Endothelial cell of umbilical vein (primary cell): ENCODE measurements around the gene RIMBP2. TPM values are rescaled to one million over a fixed set of nuclear protein-coding genes. Genes with fewer than 3 reads are reported as not detected.

Experiments
- BruUV-seq: library from RNA; stranded (reverse); fragments of 400-500 nt; replicated peaks from 2 replicates; lab custom pipeline; 2021; lab: Mats Ljungman, UMichigan
- CTCF ChIA-PET: fragments of 300-600, 350-600 bp; sonication (Branson Sonifier 250); formaldehyde crosslinking; loops from one replicate; lab custom pipeline; 2021; ENCODE audit warnings: antibody characterized with exemption, inconsistent platforms; lab: Charles Lee
- POLR2A ChIA-PET: fragments of 300-600, 350-600 bp; sonication (Branson Sonifier 250); formaldehyde crosslinking; loops from one replicate; lab custom pipeline; 2021; ENCODE audit warnings: antibody characterized with exemption, inconsistent platforms; lab: Charles Lee
- DNase-seq: peaks from one replicate; pipeline ENCODE4 v3.0.0-alpha.2; 2011; ENCODE audit warnings: low read depth, low spot score
- FAIRE-seq: peaks from 2 replicates; lab custom pipeline; 2011; peaks lifted over from hg19 to GRCh38; lab: Jason Lieb, UNC
- H2AFZ ChIP-seq: 2 replicates; pipeline ENCODE4 v1.6.0; 2012; ENCODE audit warnings: low read depth, low read length, control low read depth, inconsistent platforms
- H3K27ac ChIP-seq: 2 replicates; pipeline ENCODE4 v1.5.1; 2011; ENCODE audit warnings: low read depth, mild to moderate bottlenecking, control low read depth, low read length, moderate library complexity; ENCODE audit not compliant: insufficient read depth
- H3K27me3 ChIP-seq, 2 experiments: 2 replicates each; pipeline versions ENCODE4 v1.6.0 to v1.6.1; 2011; ENCODE audit warnings: low read length in 2 of 2, mixed read lengths in 1 of 2; ENCODE audit not compliant: control insufficient read depth in 2 of 2, insufficient read depth in 2 of 2
- H3K36me3 ChIP-seq, 2 experiments: 2 replicates in 1 of 2; 3 replicates in 1 of 2; pipeline ENCODE4 v1.5.1; 2011; ENCODE audit warnings: low read length in 2 of 2, mild to moderate bottlenecking in 1 of 2, moderate library complexity in 1 of 2; ENCODE audit not compliant: control insufficient read depth in 2 of 2, insufficient read depth in 2 of 2; ENCODE audit errors: extremely low read depth in 1 of 2
- H3K4me1 ChIP-seq: 3 replicates; pipeline ENCODE4 v1.5.1; 2011; ENCODE audit warnings: mild to moderate bottlenecking, low read length; ENCODE audit not compliant: control insufficient read depth, insufficient read depth; ENCODE audit errors: extremely low read depth
- H3K4me2 ChIP-seq: 2 replicates; pipeline ENCODE4 v1.6.1; 2011; ENCODE audit warnings: low read length, control low read depth, mixed read lengths; ENCODE audit not compliant: insufficient read depth
- H3K4me3 ChIP-seq, 3 experiments: fragments of 200-600 bp in 1 of 3; sonication (generic), shearing (Covaris generic) in 1 of 3; replicated peaks in 1 of 3; 2 replicates each; pipeline ENCODE4 v1.5.1; 2011 to 2016; ENCODE audit warnings: control low read depth in 3 of 3, low read length in 3 of 3, mild to moderate bottlenecking in 2 of 3, inconsistent platforms in 1 of 3, low read depth in 1 of 3, moderate library complexity in 1 of 3; ENCODE audit not compliant: insufficient read depth in 1 of 3
- H3K79me2 ChIP-seq: 2 replicates; pipeline ENCODE4 v1.6.0; 2012; ENCODE audit warnings: low read length, inconsistent platforms; ENCODE audit not compliant: control insufficient read depth, insufficient read depth
- H3K9ac ChIP-seq: replicated peaks from 2 replicates; pipeline ENCODE3; 2011; ENCODE audit warnings: low read length, control low read depth; ENCODE audit not compliant: insufficient read depth; ENCODE audit errors: extremely low read depth
- H3K9me1 ChIP-seq: replicated peaks from 3 replicates; pipeline ENCODE4 v1.6.0; 2011; ENCODE audit warnings: mild to moderate bottlenecking, low read length; ENCODE audit not compliant: control insufficient read depth, insufficient read depth; ENCODE audit errors: extremely low read depth
- H3K9me3 ChIP-seq: replicated peaks from 2 replicates; pipeline ENCODE4 v1.5.1; 2012; ENCODE audit warnings: low read length, inconsistent platforms; ENCODE audit not compliant: control insufficient read depth, insufficient read depth
- H4K20me1 ChIP-seq: replicated peaks from 2 replicates; pipeline ENCODE3; 2011; ENCODE audit warnings: mild to moderate bottlenecking, low read length; ENCODE audit not compliant: control insufficient read depth, insufficient read depth; ENCODE audit errors: extremely low read depth
- CTCF ChIP-seq, 2 donors: IDR thresholded peaks; 1 replicate in 1 of 2; 2 replicates in 1 of 2; pipeline ENCODE4 v1.5.1; 2011; ENCODE audit warnings: low read length in 2 of 2, mild to moderate bottlenecking in 2 of 2, moderate library complexity in 2 of 2, control low read depth in 1 of 2, inconsistent platforms in 1 of 2, low read depth in 1 of 2; ENCODE audit not compliant: insufficient read depth in 1 of 2; ENCODE audit errors: extremely low read depth in 1 of 2
- EZH2 ChIP-seq: IDR thresholded peaks from 2 replicates; pipeline ENCODE4 v1.6.1; 2012; ENCODE audit warnings: borderline replicate concordance, low read depth, mild to moderate bottlenecking, moderate library complexity, low read length, inconsistent platforms; ENCODE audit not compliant: severe bottlenecking
- FOS ChIP-seq: IDR thresholded peaks from 2 replicates; pipeline ENCODE4 v1.6.1; 2011; ENCODE audit warnings: mild to moderate bottlenecking, low read length, moderate library complexity, borderline replicate concordance; ENCODE audit not compliant: insufficient read depth
- GATA2 ChIP-seq: IDR thresholded peaks from 2 replicates; pipeline ENCODE4 v1.7.0; 2011; ENCODE audit warnings: low read depth, mild to moderate bottlenecking, moderate library complexity, mixed read lengths, low read length; ENCODE audit not compliant: insufficient read length, insufficient read depth
- JUN ChIP-seq: IDR thresholded peaks from 2 replicates; pipeline ENCODE4 v1.6.1; 2011; ENCODE audit warnings: borderline replicate concordance, low read depth; ENCODE audit not compliant: insufficient read length, insufficient read depth
- MAX ChIP-seq: IDR thresholded peaks from 2 replicates; pipeline ENCODE4 v1.6.1; 2011; ENCODE audit not compliant: insufficient read depth, insufficient read length
- MYC ChIP-seq: IDR thresholded peaks from one replicate; pipeline ENCODE4 v1.6.1; 2011; ENCODE audit warnings: mild to moderate bottlenecking, low read depth, low read length
- POLR2A ChIP-seq: IDR thresholded peaks from 2 replicates; pipeline ENCODE4 v1.6.1; 2012; ENCODE audit warnings: low read depth, mild to moderate bottlenecking, control low read depth, low read length
- POLR2AphosphoS5 ChIP-seq: IDR thresholded peaks from 2 replicates; pipeline ENCODE4 v1.6.1; 2012; ENCODE audit warnings: low read depth, mild to moderate bottlenecking, control low read depth, low read length, moderate library complexity; ENCODE audit not compliant: insufficient read depth
- dilution Hi-C: fragments of 300-500 bp; cut with MboI; formaldehyde crosslinking; loops from one replicate; pipeline ENCODE4 v1.15.0; 2019; ENCODE audit warnings: low sequenced_read_pairs; ENCODE audit not compliant: extremely low pct_ligation_motif_present
- intact Hi-C: fragments of 100-400 bp; cut with micrococcal nuclease; formaldehyde crosslinking; loops from one replicate; pipeline ENCODE4 v1.10.0; 2022
- polyA plus RNA-seq, 4 experiments: library from polyadenylated mRNA; depleted of rRNA in 3 of 4; stranded (reverse) in 3 of 4; unstranded in 1 of 4; fragments of >200 nt; gene quantifications; 2 replicates each; pipeline versions ENCODE4 v1.2.1 to v1.2.3, GENCODE V29; 2011 to 2012; ENCODE audit warnings: missing spikeins in 1 of 4
- total RNA-seq: library from RNA; stranded (reverse); gene quantifications from 2 replicates; pipeline ENCODE4 v1.2.3, GENCODE V29; 2021

Gene RIMBP2
- total and polyA plus RNA-seq, 2 donors (not counting 3 experiments of a cell fraction or from before 2014, with no cell fraction given): 0.04 TPM; not detected in 1

- Histone ChIP-seq H3K27ac (no peak overlapping the region), H3K4me2 (no peak overlapping the region), H3K4me3 (no peak overlapping the region), H3K9ac (no peak overlapping the region), H3K9me1 (no peaks in the 10 kb centered on the region), H3K36me3 (no peaks in the 10 kb centered on the region), H3K79me2 (no peaks in the 10 kb centered on the region), H4K20me1 (no peaks in the 10 kb centered on the region), H2AFZ (no peak overlapping the region), H3K4me1 (no peaks in the 10 kb centered on the region), H3K27me3 (no peaks in the 10 kb centered on the region), H3K9me3 (peaks cover 4% of the 10 kb centered on the region)
- ChIA-PET CTCF (no interaction called here), POLR2A (no interaction called here)
- dilution Hi-C loops (no loop called here), intact Hi-C loops (no loop called here)
- no TSS peak for BruUV-seq
- DNase-seq (no peak), FAIRE-seq (no peak)
- TF ChIP-seq MAX (no peak), EZH2 (no peak), JUN (no peak), POLR2AphosphoS5 (no peak), GATA2 (no peak), POLR2A (no peak), FOS (no peak), MYC (no peak), CTCF (IDR thresholded peaks at IDR 0.05; ENCODE audit: extremely low read depth in 1 of 2, insufficient read depth in 1 of 2, low read depth in 1 of 2, low read length in 2 of 2) (no peak)
Measured at GRCh38 chr12:130656411-130656810, 59.7 kb downstream of the RIMBP2 start.
